ES-I3 (cell line): Measurements from ENCODE around the gene ITPRID1.

Experiments
- H3K36me3 ChIP-seq: 2 replicates; pipeline ENCODE4 v1.6.1; 2013; ENCODE audit warnings: mild to moderate bottlenecking, low read length, control low read depth, moderate library complexity; ENCODE audit not compliant: insufficient read depth
- H3K4me1 ChIP-seq: 2 replicates; pipeline ENCODE4 v1.6.1; 2013; ENCODE audit warnings: mild to moderate bottlenecking, control low read depth, low read length; ENCODE audit not compliant: insufficient read depth
- H3K9ac ChIP-seq: 2 replicates; pipeline ENCODE4 v1.6.1; 2013; ENCODE audit warnings: low read depth, mild to moderate bottlenecking, low read length, moderate library complexity
- H3K9me3 ChIP-seq: 2 replicates; pipeline ENCODE4 v1.6.1; 2013; ENCODE audit warnings: mild to moderate bottlenecking, low read length, moderate library complexity; ENCODE audit not compliant: control insufficient read depth, insufficient read depth

The ITPRID1 gene

GRCh38 chr7:31613604-31614003, 99.7 kb downstream of the ITPRID1 start:
- Histone ChIP-seq H3K9me3 (no peaks in the 10 kb centered on the region), H3K36me3 (no peaks in the 10 kb centered on the region; the same call in 1 of the 2 replicates), H3K4me1 (peaks cover 4% of the 10 kb centered on the region; the same call in 1 of the 2 replicates), H3K9ac (no peak overlapping the region)

GRCh38 chr7:31633467-31633866, 119.6 kb downstream of the ITPRID1 start:
- Histone ChIP-seq H3K4me1 (peaks cover 6% of the 10 kb centered on the region; the same call in 1 of the 2 replicates), H3K9me3 (no peaks in the 10 kb centered on the region), H3K36me3 (no peaks in the 10 kb centered on the region), H3K9ac (no peak overlapping the region)

GRCh38 chr7:31633894-31634494, 120.1 kb downstream of the ITPRID1 start:
- Histone ChIP-seq H3K36me3 (no peaks in the 10 kb centered on the region), H3K9me3 (no peaks in the 10 kb centered on the region), H3K4me1 (peaks cover 6% of the 10 kb centered on the region; the same call in 1 of the 2 replicates), H3K9ac (no peak overlapping the region)

- H3K36me3 ChIP-seq: no peaks in the 10 kb centered on the region
- H3K4me1 ChIP-seq: no peaks in the 10 kb centered on the region
- no peak overlapping the region for H3K9ac ChIP-seq
- no peaks in the 10 kb centered on the region for H3K9me3 ChIP-seq
Observed at GRCh38 chr7:31640381-31640780, 126.5 kb downstream of the ITPRID1 start.

- Histone ChIP-seq H3K9me3 (no peaks in the 10 kb centered on the region), H3K4me1 (peaks cover 6% of the 10 kb centered on the region), H3K9ac (no peak overlapping the region), H3K36me3 (no peaks in the 10 kb centered on the region)
Observed at GRCh38 chr7:31642681-31643115, 128.8 kb downstream of the ITPRID1 start.

GRCh38 chr7:31646942-31647341, 133.1 kb downstream of the ITPRID1 start:
- Histone ChIP-seq H3K4me1 (peaks cover 22% of the 10 kb centered on the region), H3K36me3 (no peaks in the 10 kb centered on the region), H3K9ac (no peak overlapping the region), H3K9me3 (no peaks in the 10 kb centered on the region)

- Histone ChIP-seq H3K9me3 (no peaks in the 10 kb centered on the region), H3K4me1 (peaks cover 23% of the 10 kb centered on the region), H3K36me3 (0 out of 2 replicates have a peak, but pooled peaks cover 3% of the 10 kb centered on the region), H3K9ac (no peak overlapping the region)
Observed at GRCh38 chr7:31647511-31647910, 133.6 kb downstream of the ITPRID1 start.

GRCh38 chr7:31648288-31648687, 134.4 kb downstream of the ITPRID1 start:
- H3K4me1 ChIP-seq: peaks cover 23% of the 10 kb centered on the region
- no peak overlapping the region for H3K9ac ChIP-seq
- H3K9me3 ChIP-seq: no peaks in the 10 kb centered on the region
- H3K36me3 ChIP-seq: 0 out of 2 replicates have a peak, but pooled peaks cover 3% of the 10 kb centered on the region

GRCh38 chr7:31648880-31649279, 135.0 kb downstream of the ITPRID1 start:
- H3K9ac ChIP-seq: no peak overlapping the region
- H3K4me1 ChIP-seq: peaks cover 23% of the 10 kb centered on the region
- 0 out of 2 replicates have a peak, but pooled peaks cover 3% of the 10 kb centered on the region for H3K36me3 ChIP-seq
- no peaks in the 10 kb centered on the region for H3K9me3 ChIP-seq

GRCh38 chr7:31651234-31652062, 137.6 kb downstream of the ITPRID1 start:
- Histone ChIP-seq H3K9ac (no peak overlapping the region), H3K4me1 (peaks cover 19% of the 10 kb centered on the region)

GRCh38 chr7:31652063-31652326, 138.1 kb downstream of the ITPRID1 start:
- Histone ChIP-seq H3K9me3 (no peaks in the 10 kb centered on the region), H3K4me1 (peaks cover 17% of the 10 kb centered on the region), H3K36me3 (0 out of 2 replicates have a peak, but pooled peaks cover 3% of the 10 kb centered on the region), H3K9ac (no peak overlapping the region)

More at GRCh38 chr7:31651234-31652062, 137.6 kb downstream of the ITPRID1 start:
- 0 out of 2 replicates have a peak, but pooled peaks cover 3% of the 10 kb centered on the region for H3K36me3 ChIP-seq
- no peaks in the 10 kb centered on the region for H3K9me3 ChIP-seq

GRCh38 chr7:31663072-31663471, 149.2 kb downstream of the ITPRID1 start:
- Histone ChIP-seq H3K9me3 (no peaks in the 10 kb centered on the region; the same call in 1 of the 2 replicates), H3K9ac (no peak overlapping the region), H3K4me1 (peaks cover 10% of the 10 kb centered on the region), H3K36me3 (no peaks in the 10 kb centered on the region)

- Histone ChIP-seq H3K9ac (no peak overlapping the region), H3K36me3 (no peaks in the 10 kb centered on the region), H3K4me1 (peaks cover 11% of the 10 kb centered on the region), H3K9me3 (no peaks in the 10 kb centered on the region)
Observed at GRCh38 chr7:31664890-31665289, 151.0 kb downstream of the ITPRID1 start.

- Histone ChIP-seq H3K9ac (no peak overlapping the region), H3K36me3 (no peaks in the 10 kb centered on the region), H3K4me1 (peaks cover 11% of the 10 kb centered on the region), H3K9me3 (no peaks in the 10 kb centered on the region)
Observed at GRCh38 chr7:31665546-31665945, 151.7 kb downstream of the ITPRID1 start.

GRCh38 chr7:31669461-31669860, 155.6 kb downstream of the ITPRID1 start:
- Histone ChIP-seq H3K4me1 (peaks cover 8% of the 10 kb centered on the region; the same call in 1 of the 2 replicates), H3K9me3 (no peaks in the 10 kb centered on the region), H3K9ac (no peak overlapping the region)

More at GRCh38 chr7:31669461-31669860, 155.6 kb downstream of the ITPRID1 start:
- H3K36me3 ChIP-seq: no peaks in the 10 kb centered on the region
